K562 (cell line): ENCODE data around the gene SLC12A6. TPM values are rescaled to one million over a fixed set of nuclear protein-coding genes. Genes with fewer than 3 reads are reported as not detected.

Experiments used
- BRF2 ChIP-seq: IDR thresholded peaks from 3 replicates; pipeline ENCODE4 v1.6.1; 2011; ENCODE audit warnings: borderline replicate concordance, mild to moderate bottlenecking; ENCODE audit not compliant: insufficient read length, insufficient read depth
- EP300 ChIP-seq: IDR thresholded peaks from 2 replicates; pipeline ENCODE4 v1.6.1; 2012; ENCODE audit warnings: low read length, improper control_type of control experiment
- MAZ ChIP-seq, 2 experiments: fragments of 450-650 bp in 1 of 2; sonication (generic) in 1 of 2; formaldehyde crosslinking; IDR thresholded peaks in 1 of 2; conservative IDR thresholded peaks in 1 of 2; 2 replicates each; pipeline versions ENCODE4 v1.4.0 to v1.5.0; 2020; ENCODE audit warnings: mild to moderate bottlenecking in 1 of 2, missing genetic modification reagents in 1 of 2
- PHB ChIP-seq: fragments of 250-450 bp; sonication (Bioruptor Pico); IDR thresholded peaks from 2 replicates; pipeline ENCODE4 v1.5.0; 2021
- PTBP1 ChIP-seq: fragments of 200-400 bp; formaldehyde crosslinking; IDR thresholded peaks from 2 replicates; pipeline ENCODE4 v1.6.1; 2017; ENCODE audit warnings: low read depth, low read length
- RCOR1 ChIP-seq, 2 experiments: IDR thresholded peaks; 2 replicates each; pipeline ENCODE4 v1.6.1; 2012; ENCODE audit warnings: low read depth in 2 of 2, low read length in 2 of 2, borderline replicate concordance in 1 of 2, improper control_type of control experiment in 1 of 2
- SRSF3 ChIP-seq: fragments of 200-400 bp; formaldehyde crosslinking; IDR thresholded peaks from 2 replicates; pipeline ENCODE4 v1.6.1; 2016; ENCODE audit warnings: mild to moderate bottlenecking, low read length, moderate library complexity; ENCODE audit not compliant: insufficient read depth
- ZNF146 ChIP-seq: IDR thresholded peaks from one replicate; pipeline ENCODE4 v1.6.1; 2018; ENCODE audit warnings: missing compliant biosample characterization; ENCODE audit not compliant: unreplicated experiment
- polyA plus RNA-seq, 8 experiments: library from polyadenylated mRNA; depleted of rRNA in 4 of 8; stranded (reverse) in 5 of 8; unstranded in 3 of 8; fragments of >200 nt; fragmentation: Nextera tagmentation in 2 of 8; fragmentation: Illumina TruSeq in 1 of 8; extraction: Ambion mirVana in 2 of 8; extraction: Trizol in 1 of 8; gene quantifications; 2 replicates each; pipeline versions ENCODE4 v1.2.1 to v1.2.3, GENCODE V29; 2011 to 2014; ENCODE audit warnings: inconsistent platforms in 1 of 8, missing spikeins in 1 of 8
- total RNA-seq, 7 experiments: library from RNA; depleted of rRNA in 6 of 7; stranded (reverse); fragments of >200 nt in 6 of 7; fragmentation: Illumina TruSeq in 2 of 7; extraction: Trizol in 2 of 7; gene quantifications; 2 replicates each; pipeline versions ENCODE4 v1.2.1 to v1.2.3, GENCODE V29; 2011 to 2021; ENCODE audit warnings: low replicate concordance in 1 of 7
- TF ChIP-seq, protein P1 (sequence below), 2 experiments: fragments of 450-650 bp; formaldehyde crosslinking in 1 of 2; IDR thresholded peaks; 2 replicates each; pipeline versions ENCODE4 v1.4.0 to v1.6.1; 2014 to 2020; ENCODE audit warnings: mild to moderate bottlenecking in 2 of 2, borderline replicate concordance in 1 of 2, low read depth in 1 of 2
- TF ChIP-seq, protein P2 (sequence below): sonication (generic); formaldehyde crosslinking; IDR thresholded peaks from 2 replicates; pipeline ENCODE4 v1.8.1; 2023; ENCODE audit warnings: mild to moderate bottlenecking, missing genetic modification reagents

The SLC12A6 gene
- total and polyA plus RNA-seq, 9 of the 15 experiments (the other 6 are each of a cell fraction or from before 2014, with no cell fraction given) = 1.4 to 16.4 (median 6.7) TPM

DNA sequence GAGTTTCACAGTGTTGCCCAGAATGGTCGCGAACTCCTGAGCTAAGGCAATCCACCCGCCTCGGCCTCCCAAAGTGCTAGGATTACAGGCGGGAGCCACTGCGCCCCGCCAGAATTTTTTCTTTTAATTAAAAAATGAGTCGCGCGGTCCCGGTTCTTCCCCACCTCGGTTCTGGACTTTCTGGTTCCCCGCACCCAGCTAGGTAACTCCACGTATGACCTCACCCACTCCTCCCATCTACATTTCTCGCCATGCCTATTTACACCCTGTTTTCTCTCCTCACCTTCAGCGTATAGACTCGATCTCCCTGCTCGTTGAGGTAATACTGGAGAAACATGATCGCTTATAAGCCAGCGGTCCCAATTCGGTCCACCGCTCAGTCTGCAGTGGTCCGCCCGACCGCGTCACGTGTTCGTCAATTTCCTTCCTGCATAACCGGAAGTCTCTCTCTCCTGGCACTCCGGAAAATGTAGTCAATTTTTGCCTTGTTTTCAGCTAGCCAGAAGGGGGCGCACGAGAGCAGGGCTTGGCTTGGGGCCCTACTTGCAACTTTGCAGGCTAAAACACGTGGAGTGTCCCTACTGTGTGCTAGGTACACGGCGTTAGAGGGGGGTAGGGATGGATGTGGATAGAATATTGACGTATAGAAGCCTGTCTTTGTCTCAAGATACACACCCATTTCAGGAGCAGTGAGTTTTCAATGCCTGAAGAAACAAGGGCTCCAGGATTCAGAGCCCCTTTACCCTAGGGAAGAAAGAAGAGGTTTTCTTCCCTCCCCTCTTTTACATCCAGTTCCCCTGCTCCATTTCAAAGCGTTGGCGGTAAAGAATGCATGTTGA is 5.4 kb upstream of the SLC12A6 start, which contains the start of the genes NOP10 and NUTM1 (continued):
- TF ChIP-seq, protein P1, sequence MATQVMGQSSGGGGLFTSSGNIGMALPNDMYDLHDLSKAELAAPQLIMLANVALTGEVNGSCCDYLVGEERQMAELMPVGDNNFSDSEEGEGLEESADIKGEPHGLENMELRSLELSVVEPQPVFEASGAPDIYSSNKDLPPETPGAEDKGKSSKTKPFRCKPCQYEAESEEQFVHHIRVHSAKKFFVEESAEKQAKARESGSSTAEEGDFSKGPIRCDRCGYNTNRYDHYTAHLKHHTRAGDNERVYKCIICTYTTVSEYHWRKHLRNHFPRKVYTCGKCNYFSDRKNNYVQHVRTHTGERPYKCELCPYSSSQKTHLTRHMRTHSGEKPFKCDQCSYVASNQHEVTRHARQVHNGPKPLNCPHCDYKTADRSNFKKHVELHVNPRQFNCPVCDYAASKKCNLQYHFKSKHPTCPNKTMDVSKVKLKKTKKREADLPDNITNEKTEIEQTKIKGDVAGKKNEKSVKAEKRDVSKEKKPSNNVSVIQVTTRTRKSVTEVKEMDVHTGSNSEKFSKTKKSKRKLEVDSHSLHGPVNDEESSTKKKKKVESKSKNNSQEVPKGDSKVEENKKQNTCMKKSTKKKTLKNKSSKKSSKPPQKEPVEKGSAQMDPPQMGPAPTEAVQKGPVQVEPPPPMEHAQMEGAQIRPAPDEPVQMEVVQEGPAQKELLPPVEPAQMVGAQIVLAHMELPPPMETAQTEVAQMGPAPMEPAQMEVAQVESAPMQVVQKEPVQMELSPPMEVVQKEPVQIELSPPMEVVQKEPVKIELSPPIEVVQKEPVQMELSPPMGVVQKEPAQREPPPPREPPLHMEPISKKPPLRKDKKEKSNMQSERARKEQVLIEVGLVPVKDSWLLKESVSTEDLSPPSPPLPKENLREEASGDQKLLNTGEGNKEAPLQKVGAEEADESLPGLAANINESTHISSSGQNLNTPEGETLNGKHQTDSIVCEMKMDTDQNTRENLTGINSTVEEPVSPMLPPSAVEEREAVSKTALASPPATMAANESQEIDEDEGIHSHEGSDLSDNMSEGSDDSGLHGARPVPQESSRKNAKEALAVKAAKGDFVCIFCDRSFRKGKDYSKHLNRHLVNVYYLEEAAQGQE (IDR thresholded peaks at IDR 0.05; ENCODE audit: borderline replicate concordance) = peak; percentile 84
- TF ChIP-seq, protein P1 (CRISPR knock-in tag; IDR thresholded peaks at IDR 0.05; ENCODE audit: low read depth) = peak; percentile 29; the same call in 1 of the 2 replicates
- TF ChIP-seq RCOR1 (IDR thresholded peaks at IDR 0.05; ENCODE audit: borderline replicate concordance in 1 of 2, low read depth in 2 of 2, low read length in 2 of 2) (peak in 1 of 2 experiments; percentile 78; a peak in 2 of 4 replicates), EP300 (peak; percentile 30; the same call in 1 of the 2 replicates), ZNF146 (CRISPR knock-in tag) (no peak), MAZ (CRISPR knock-in tag; conservative IDR thresholded peaks at IDR 0.05 in 1 of 2, IDR thresholded peaks at IDR 0.05 in 1 of 2) (peak in 1 of 2 experiments; percentile 58; a peak in 2 of 4 replicates), SRSF3 (no peak), PHB (no peak), PTBP1 (peak; percentile 63; the same call in 1 of the 2 replicates), BRF2 (no peak)
- TF ChIP-seq, protein P2, sequence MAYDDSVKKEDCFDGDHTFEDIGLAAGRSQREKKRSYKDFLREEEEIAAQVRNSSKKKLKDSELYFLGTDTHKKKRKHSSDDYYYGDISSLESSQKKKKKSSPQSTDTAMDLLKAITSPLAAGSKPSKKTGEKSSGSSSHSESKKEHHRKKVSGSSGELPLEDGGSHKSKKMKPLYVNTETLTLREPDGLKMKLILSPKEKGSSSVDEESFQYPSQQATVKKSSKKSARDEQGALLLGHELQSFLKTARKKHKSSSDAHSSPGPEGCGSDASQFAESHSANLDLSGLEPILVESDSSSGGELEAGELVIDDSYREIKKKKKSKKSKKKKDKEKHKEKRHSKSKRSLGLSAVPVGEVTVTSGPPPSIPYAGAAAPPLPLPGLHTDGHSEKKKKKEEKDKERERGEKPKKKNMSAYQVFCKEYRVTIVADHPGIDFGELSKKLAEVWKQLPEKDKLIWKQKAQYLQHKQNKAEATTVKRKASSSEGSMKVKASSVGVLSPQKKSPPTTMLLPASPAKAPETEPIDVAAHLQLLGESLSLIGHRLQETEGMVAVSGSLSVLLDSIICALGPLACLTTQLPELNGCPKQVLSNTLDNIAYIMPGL (CRISPR knock-in tag) = peak; percentile 77; the same call in 1 of the 2 replicates
